NCI-H2107 treated with DMSO at 0.1 percent for 48 hours (cell line): ENCODE results near the gene CYGB.
A peak's percentile ranks its signal among the peaks of the same experiment; 100 is the strongest.
"Not testable (repeated sequence)": the region's sequence is repeated elsewhere in the genome, so short reads cannot be mapped to it uniquely, and the experiment has no call there.

Experiments
- DNase-seq: peaks from one replicate; lab custom pipeline; 2025; ENCODE audit not compliant: unreplicated experiment; lab: John Stamatoyannopoulos, UW

The CYGB gene

DNA sequence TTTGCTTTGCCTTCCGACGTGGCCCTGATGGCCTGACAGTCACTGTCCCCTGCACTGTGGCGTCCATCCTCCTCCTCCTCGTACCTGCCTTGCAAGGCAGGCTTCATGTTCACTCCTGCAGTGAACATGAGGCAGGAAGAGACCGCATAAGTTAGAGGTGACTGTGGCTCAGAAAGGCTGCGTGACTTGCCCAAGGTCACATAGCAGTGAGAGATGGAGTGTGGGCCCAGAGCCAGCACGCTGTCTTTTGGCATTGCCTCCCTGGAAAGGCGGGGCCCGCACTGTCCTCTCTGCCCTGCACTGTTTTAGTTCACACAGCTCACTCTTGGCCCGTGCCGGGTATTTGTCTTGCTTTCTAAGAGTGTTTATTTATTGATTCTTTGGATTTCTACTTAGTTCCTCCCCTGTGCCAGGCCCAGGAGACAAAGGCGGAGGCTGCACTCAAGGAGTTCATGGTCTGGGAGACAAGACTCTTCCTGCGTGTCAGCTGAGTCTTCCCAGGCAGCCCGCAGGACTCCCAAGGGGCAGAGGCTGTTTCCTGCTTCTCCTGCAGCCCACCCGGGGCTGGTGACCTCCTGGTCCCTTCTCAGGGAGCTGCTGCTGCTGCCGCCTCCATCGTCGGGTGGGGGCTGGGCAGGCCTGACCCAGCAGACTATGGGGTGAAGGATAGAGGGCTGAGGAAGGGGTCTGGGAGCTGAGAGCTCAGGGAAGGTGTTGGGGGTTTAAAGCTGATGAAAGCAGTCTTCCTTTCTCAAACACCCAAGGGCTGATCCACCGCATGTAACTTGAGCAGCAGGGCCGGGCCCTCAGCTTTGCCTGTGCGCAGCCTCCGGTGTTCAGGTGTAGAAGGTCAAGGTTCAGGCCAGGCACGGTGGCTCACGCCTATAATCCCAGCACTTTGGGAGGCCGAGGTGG lies 12.7 kb downstream of the CYGB start:
- no peak for DNase-seq

GRCh38 chr17:76523084-76524037 lies 14.1 kb downstream of the CYGB start:
- peak; percentile 32 for DNase-seq

- not testable (repeated sequence) for DNase-seq
Observed at GRCh38 chr17:76521683-76522082, 15.8 kb downstream of the CYGB start.

DNA sequence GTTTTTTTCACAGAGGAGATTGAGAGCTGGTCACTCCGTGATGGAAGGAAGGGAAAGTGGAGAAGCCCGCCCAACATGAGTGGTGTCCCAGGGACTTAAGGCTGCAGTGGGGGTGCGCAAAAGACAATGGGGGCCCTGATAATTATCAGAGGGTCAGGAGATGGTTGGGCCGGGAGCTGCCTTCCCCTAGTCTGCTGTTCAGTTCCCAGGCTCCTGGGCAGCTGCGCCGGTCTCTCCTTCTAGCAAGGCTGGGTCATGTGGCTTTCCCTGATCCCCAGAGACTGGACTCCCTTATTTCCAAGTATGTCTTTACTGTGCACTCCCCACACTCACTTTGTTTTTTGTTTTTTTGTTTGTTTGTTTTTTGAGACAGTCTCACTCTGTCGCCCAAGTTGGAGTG lies 16.2 kb downstream of the CYGB start:
- DNase-seq: no peak

- no peak for DNase-seq
Observed at GRCh38 chr17:76519048-76519966, 18.2 kb downstream of the CYGB start.

- no peak for DNase-seq
Observed at GRCh38 chr17:76517638-76518038, 19.9 kb downstream of the CYGB start.

GRCh38 chr17:76515274-76515949 lies 22.1 kb downstream of the CYGB start:
- no peak for DNase-seq

GRCh38 chr17:76514355-76514754 lies 23.2 kb downstream of the CYGB start:
- DNase-seq: not testable (repeated sequence)

DNA sequence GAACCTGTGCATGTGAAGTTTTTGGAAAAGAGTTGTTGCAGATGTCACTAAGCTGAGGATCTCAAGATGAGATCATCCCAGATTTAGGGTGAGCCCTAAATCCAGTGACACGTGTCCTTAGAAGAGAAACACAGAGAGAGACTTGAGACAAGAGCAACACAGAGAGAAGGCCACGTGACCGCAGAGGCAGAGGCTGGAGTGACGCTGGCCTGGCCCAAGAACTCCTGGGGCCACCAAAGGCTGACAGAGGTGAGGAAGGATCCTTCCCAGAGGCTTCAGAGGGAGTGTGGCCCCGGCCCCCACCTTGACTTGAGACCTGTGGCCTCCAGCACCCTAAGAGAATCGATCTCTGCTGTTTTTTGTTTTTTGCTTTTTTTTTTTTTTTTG lies 24.2 kb downstream of the CYGB start:
- no peak for DNase-seq

DNA sequence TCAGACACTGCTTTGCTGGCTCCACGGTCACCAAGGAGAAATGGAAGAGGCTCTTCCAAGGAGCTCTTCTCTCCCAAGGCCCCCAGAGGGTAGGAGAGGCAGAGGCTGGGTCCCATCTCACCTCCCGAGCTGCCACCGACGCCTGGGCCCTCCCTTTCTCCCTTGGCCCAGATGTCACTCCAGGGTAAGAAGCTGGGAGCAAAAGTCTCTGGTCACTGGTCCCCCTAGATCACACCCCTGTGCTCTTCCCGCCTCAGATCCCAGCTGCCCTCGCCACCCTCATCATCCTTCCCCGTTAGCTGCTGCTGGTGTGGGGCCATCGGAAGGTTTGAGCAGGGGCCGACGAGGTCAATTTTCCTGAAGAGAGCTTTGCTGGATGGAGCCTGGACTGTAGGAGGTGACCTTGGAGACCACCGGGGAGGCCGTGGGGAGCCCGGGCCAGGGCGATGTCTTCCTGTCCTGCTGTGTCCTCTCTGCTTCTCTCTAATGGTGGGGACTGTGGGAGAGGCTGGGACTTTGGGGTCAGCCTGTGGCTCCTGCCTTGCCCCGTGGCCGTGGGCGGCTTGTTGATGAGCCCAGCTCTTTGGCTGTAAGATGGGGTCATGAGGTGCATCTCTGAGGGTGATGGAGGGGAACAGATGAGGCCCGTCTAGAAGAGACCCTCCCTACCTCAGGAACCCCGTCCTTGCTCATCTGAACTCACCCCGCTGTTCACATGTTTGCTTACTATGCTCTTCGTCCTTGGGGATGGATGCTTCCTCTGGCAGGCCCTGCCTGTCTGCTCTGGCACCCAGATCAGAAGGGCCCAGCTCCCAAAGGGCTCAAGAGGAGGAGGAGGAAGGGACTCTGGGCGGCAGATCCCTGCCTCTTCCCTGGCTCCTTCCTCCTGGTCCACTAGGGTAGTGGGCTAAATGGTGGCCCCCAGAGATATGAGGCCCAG lies 24.9 kb downstream of the CYGB start:
- no peak for DNase-seq

DNA sequence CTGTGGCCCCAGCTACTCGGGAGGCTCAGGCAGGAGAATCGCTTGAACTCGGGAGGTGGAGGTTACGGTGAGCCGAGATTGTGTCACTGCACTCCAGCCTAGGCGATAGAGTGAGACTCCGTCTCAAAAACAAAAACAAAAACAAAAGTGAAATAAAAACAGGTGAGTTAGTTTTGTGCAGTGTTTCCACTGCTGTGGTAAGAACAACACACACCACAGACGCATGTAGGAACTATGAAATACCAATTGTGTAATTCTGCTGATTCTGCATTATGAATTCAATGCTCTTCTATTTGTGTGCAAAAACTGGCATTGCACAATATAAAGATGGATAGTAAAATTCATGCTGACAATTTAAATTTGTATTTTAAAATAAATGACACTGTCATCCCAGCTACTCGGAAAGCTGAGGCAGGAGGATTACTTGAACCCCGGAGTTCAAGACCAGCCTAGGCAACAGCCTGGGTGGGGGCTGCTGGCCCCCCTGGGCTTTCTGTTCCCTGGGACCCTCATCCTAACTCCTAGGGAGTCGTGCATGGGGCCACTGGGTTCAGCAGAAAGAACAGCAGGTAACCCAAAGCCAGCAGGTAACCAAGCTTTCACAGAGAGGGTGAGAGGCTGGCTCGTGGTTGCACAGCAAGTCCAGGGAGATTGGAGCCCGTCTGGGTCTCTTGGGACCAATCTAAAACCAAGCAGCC lies 25.7 kb downstream of the CYGB start:
- no peak for DNase-seq

DNA sequence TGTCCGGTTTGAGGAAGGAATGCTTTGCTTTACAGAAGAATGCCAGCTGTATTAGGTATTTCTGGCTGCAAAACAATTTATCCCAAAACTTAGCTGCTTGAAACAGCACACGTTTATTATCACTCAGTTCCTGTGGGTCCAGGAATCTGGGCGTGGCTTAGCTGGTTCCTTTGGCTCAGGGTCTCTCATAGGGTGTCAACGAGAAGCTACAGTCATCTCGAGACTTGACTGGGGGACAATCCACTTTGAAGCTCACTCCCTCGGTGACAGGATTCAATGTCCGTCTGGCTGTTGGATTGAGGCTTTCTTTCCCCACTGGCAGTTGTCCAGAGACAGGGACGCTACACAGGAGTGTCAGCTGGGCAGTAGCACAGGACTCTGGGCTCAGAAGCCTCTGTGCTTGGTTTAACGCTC lies 26.7 kb downstream of the CYGB start:
- no peak for DNase-seq

DNA sequence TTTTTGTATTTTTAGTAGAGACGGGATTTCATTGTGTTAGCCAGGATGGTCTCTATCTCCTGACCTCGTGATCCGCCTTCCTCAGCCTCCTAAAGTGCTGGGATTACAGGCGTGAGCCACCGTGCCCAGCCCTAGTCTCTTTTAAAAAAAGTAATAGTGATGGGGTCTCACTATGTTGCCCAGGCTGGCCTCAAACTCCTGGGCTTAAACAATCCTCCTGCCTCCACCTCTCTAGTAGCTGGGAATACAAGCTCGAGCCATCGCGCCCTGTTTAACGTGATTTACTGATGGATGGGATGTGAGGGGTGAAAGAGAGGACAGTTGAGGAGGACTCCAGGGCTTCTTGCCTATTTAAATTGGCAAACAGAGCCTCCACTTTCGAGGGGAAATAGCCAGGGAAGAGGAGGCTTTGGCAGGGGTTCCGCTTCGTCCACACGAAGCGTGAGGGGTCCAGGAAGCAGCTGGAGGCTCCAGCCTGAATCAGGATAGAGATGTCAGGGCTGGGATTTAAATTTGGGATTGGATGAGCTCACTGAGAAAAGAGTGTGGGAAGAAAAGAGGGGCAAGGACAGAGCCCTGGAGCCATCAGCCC lies 28.9 kb downstream of the CYGB start:
- DNase-seq: not testable (repeated sequence)

DNA sequence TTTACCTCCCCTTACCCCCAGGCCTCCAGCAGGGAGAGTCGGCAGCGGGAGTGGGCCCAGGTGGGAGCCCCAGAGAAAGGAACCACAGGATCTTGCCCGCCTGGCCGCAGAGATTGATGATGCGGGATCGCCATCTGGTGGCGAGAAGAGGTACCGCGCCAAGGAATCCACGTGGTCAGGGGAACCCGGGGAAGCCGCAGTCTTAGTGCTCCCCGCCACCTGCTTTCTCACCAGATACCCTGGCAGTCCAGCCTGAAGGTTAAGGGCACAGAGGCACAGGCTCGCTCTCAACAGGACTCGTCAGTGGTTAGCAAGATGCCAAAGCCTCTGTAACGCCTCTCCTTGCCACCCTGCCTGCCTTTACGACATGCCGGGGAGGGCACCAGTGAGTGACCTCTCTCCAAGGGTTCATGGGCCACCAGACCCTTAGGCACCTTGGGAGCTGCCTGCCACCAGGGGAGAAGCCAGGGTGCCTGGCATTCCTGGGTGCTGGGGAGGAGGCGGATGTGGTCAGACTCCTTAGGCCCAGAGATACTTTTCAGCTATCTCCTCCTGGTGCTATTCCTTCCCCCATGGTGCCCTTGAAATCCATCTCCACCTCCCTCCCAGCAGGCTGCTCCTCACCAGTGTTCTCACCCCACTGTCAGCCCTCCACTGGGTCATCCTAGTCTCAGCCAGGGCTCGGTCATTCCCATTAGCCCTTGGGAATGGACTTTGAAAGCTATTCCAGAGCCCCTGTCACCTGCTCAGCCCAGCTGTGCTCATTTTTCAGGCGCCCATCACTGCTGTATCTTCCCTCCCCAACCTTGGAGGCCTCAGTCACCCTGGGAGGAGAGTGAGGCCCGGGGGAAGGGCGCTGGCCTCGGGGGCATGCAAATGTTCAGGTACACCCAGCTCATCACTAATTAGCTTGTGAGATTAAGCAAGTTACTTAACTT lies 30.8 kb downstream of the CYGB start:
- DNase-seq: peak; percentile 62

- no peak for DNase-seq
Observed at GRCh38 chr17:76504117-76504516, 33.4 kb downstream of the CYGB start.

- DNase-seq: no peak
Observed at GRCh38 chr17:76502341-76503211, 34.9 kb downstream of the CYGB start.
